IMR-90 (cell line): ENCODE measurements around the gene EYS. TPM values are rescaled to one million over a fixed set of nuclear protein-coding genes. Genes with fewer than 3 reads are reported as not detected.

Experiments
- ATAC-seq: fragments of 200-7000 bp; cut with Tn5 transposase; 2 replicates; pipeline ENCODE4 v1.9.1; 2020; ENCODE audit warnings: low read depth, mild to moderate bottlenecking, moderate library complexity
- BruUV-seq: library from RNA; stranded (reverse); fragments of 400-500 nt; replicated peaks from 2 replicates; lab custom pipeline; 2021; lab: Mats Ljungman, UMichigan
- CTCF ChIA-PET: fragments of 300-600 bp; formaldehyde crosslinking; extraction: SDS; loops from one replicate; lab custom pipeline; 2021; ENCODE audit warnings: antibody characterized with exemption; lab: Yijun Ruan, JAX
- POLR2A ChIA-PET: fragments of 300-600 bp; sonication (Branson Sonifier 250); formaldehyde crosslinking; loops from one replicate; lab custom pipeline; 2022; ENCODE audit warnings: antibody characterized with exemption; ENCODE audit not compliant: unreplicated experiment; lab: Charles Lee
- DNase-seq: peaks from one replicate; pipeline ENCODE4 v3.0.0; 2013
- H2AFZ ChIP-seq: replicated peaks from 2 replicates; pipeline ENCODE3; 2013; ENCODE audit warnings: low read length, mild to moderate bottlenecking; ENCODE audit not compliant: poor library complexity
- H2AK5ac ChIP-seq: 2 replicates; pipeline ENCODE4 v1.6.1; 2013; ENCODE audit warnings: low read depth, low read length, inconsistent platforms
- H2AK9ac ChIP-seq: replicated peaks from 2 replicates; pipeline ENCODE3; 2013; ENCODE audit warnings: mild to moderate bottlenecking, low read depth, low read length, moderate library complexity; ENCODE audit not compliant: poor library complexity
- H2BK120ac ChIP-seq: 2 replicates; pipeline ENCODE4 v1.6.1; 2013; ENCODE audit warnings: low read depth, low read length, inconsistent platforms
- H2BK15ac ChIP-seq: 3 replicates; pipeline ENCODE4 v1.6.1; 2013; ENCODE audit warnings: low read depth, low read length, inconsistent platforms
- H2BK20ac ChIP-seq: 2 replicates; pipeline ENCODE4 v1.6.1; 2013; ENCODE audit warnings: low read depth, mild to moderate bottlenecking, inconsistent platforms, low read length, moderate library complexity
- H2BK5ac ChIP-seq: 2 replicates; pipeline ENCODE4 v1.6.1; 2013; ENCODE audit warnings: mild to moderate bottlenecking, low read depth, low read length, inconsistent platforms; ENCODE audit not compliant: poor library complexity, severe bottlenecking
- H3K14ac ChIP-seq: replicated peaks from 2 replicates; pipeline ENCODE4 v1.6.1; 2013; ENCODE audit warnings: low read depth, low read length, inconsistent platforms
- H3K18ac ChIP-seq: 2 replicates; pipeline ENCODE4 v1.6.1; 2013; ENCODE audit warnings: low read depth, low read length, control low read depth
- H3K23ac ChIP-seq: 2 replicates; pipeline ENCODE4 v1.6.1; 2013; ENCODE audit warnings: low read depth, low read length, inconsistent platforms
- H3K27ac ChIP-seq: 2 replicates; pipeline ENCODE4 v1.5.1; 2013; ENCODE audit warnings: mild to moderate bottlenecking, control low read depth, low read length; ENCODE audit not compliant: insufficient read depth
- H3K27me3 ChIP-seq: 2 replicates; pipeline ENCODE4 v1.6.1; 2013; ENCODE audit warnings: low read length; ENCODE audit not compliant: control insufficient read depth, insufficient read depth
- H3K36me3 ChIP-seq: 2 replicates; pipeline ENCODE4 v1.6.1; 2013; ENCODE audit warnings: low read length, mixed read lengths; ENCODE audit not compliant: control insufficient read depth, insufficient read depth
- H3K4ac ChIP-seq: 2 replicates; pipeline ENCODE4 v1.6.1; 2013; ENCODE audit warnings: low read depth, low read length, inconsistent platforms
- H3K4me1 ChIP-seq: 2 replicates; pipeline ENCODE4 v1.6.1; 2013; ENCODE audit warnings: low read length, mixed read lengths; ENCODE audit not compliant: control insufficient read depth, insufficient read depth
- H3K4me2 ChIP-seq: 2 replicates; pipeline ENCODE4 v1.6.1; 2013; ENCODE audit warnings: low read depth, mild to moderate bottlenecking, control low read depth, low read length, moderate library complexity
- H3K4me3 ChIP-seq: 2 replicates; pipeline ENCODE4 v1.5.1; 2013; ENCODE audit warnings: low read depth, mild to moderate bottlenecking, control low read depth, low read length, moderate library complexity; ENCODE audit not compliant: insufficient read depth
- H3K56ac ChIP-seq: 2 replicates; pipeline ENCODE4 v1.6.1; 2013; ENCODE audit warnings: low read length, inconsistent platforms; ENCODE audit not compliant: insufficient read depth; ENCODE audit errors: extremely low read depth
- H3K79me1 ChIP-seq, 2 experiments: 2 replicates each; pipeline ENCODE4 v1.6.1; 2013; ENCODE audit warnings: low read length in 2 of 2, inconsistent platforms in 1 of 2, low read depth in 1 of 2
- H3K9ac ChIP-seq: 2 replicates; pipeline ENCODE4 v1.6.1; 2013; ENCODE audit warnings: low read depth, low read length, control low read depth
- H3K9me1 ChIP-seq: 2 replicates; pipeline ENCODE4 v1.6.1; 2013; ENCODE audit warnings: low read length, inconsistent platforms; ENCODE audit not compliant: insufficient read depth
- H3K9me3 ChIP-seq: 2 replicates; pipeline ENCODE4 v1.6.1; 2013; ENCODE audit warnings: low read length; ENCODE audit not compliant: control insufficient read depth, insufficient read depth
- H4K20me1 ChIP-seq: 2 replicates; pipeline ENCODE4 v1.6.1; 2013; ENCODE audit warnings: low read length, inconsistent platforms; ENCODE audit not compliant: insufficient read depth
- H4K5ac ChIP-seq: 2 replicates; pipeline ENCODE4 v1.6.1; 2013; ENCODE audit warnings: mild to moderate bottlenecking, low read depth, low read length, control low read depth
- H4K8ac ChIP-seq, 2 experiments: 2 replicates each; pipeline ENCODE4 v1.6.1; 2013; ENCODE audit warnings: low read depth in 2 of 2, low read length in 2 of 2, control low read depth in 1 of 2, inconsistent platforms in 1 of 2
- H4K91ac ChIP-seq: 2 replicates; pipeline ENCODE4 v1.6.1; 2013; ENCODE audit warnings: low read depth, low read length, inconsistent platforms; ENCODE audit not compliant: insufficient read depth
- BHLHE40 ChIP-seq: fragments of 150-350 bp; IDR thresholded peaks from 2 replicates; pipeline ENCODE4 v1.6.1; 2016; ENCODE audit warnings: mild to moderate bottlenecking, low read depth, low read length
- CHD1 ChIP-seq: IDR thresholded peaks from 2 replicates; pipeline ENCODE4 v1.6.1; 2012; ENCODE audit warnings: low read depth, low read length, improper control_type of control experiment
- NFE2L2 ChIP-seq: fragments of 150-350 bp; IDR thresholded peaks from 2 replicates; pipeline ENCODE4 v1.6.1; 2016; ENCODE audit warnings: low read depth, mild to moderate bottlenecking, low read length
- SMC3 ChIP-seq: fragments of 150-350 bp; IDR thresholded peaks from 2 replicates; pipeline ENCODE4 v1.6.1; 2016; ENCODE audit warnings: low read depth, mild to moderate bottlenecking, antibody characterized with exemption, low read length, moderate library complexity
- WGBS, 2 experiments: methylation state at CpG; one replicate each; pipeline versions ENCODE4 v1.1.5 to v1.1.7; 2013; ENCODE audit warnings: missing lambda C conversion rate in 2 of 2; ENCODE audit not compliant: insufficient read length in 1 of 2; ENCODE audit errors: extremely low coverage in 2 of 2; 5-methylcytosine and 5-hydroxymethylcytosine counted together
- dilution Hi-C: fragments of 300-500 bp; cut with HindIII; formaldehyde crosslinking; loops from one replicate; pipeline ENCODE4 v1.14.3; 2018; ENCODE audit warnings: low sequenced_read_pairs; ENCODE audit not compliant: unreplicated experiment
- in situ Hi-C: fragments of 300-500 bp; cut with MboI; formaldehyde crosslinking; loops from 3 replicates; pipeline ENCODE4 v1.14.3; 2019; ENCODE audit warnings: low sequenced_read_pairs, inconsistent platforms, mixed read lengths
- intact Hi-C: fragments of 100-400 bp; cut with micrococcal nuclease; formaldehyde crosslinking; loops from 2 replicates; pipeline ENCODE4 v1.10.0; 2022
- polyA plus RNA-seq, 3 experiments: library from polyadenylated mRNA; depleted of rRNA; stranded (reverse); fragments of >200 nt; gene quantifications; 2 replicates each; pipeline ENCODE4 v1.2.3, GENCODE V29; 2012; ENCODE audit warnings: low replicate concordance in 1 of 3
- total RNA-seq: library from RNA; depleted of rRNA; stranded (reverse); fragments of >200 nt; gene quantifications from 2 replicates; pipeline ENCODE4 v1.2.3, GENCODE V29; 2012

Gene EYS
- total and polyA plus RNA-seq, 2 of the 4 experiments (the other 2 are of a cell fraction) = under 0.01 TPM; not detected in 1

DNA sequence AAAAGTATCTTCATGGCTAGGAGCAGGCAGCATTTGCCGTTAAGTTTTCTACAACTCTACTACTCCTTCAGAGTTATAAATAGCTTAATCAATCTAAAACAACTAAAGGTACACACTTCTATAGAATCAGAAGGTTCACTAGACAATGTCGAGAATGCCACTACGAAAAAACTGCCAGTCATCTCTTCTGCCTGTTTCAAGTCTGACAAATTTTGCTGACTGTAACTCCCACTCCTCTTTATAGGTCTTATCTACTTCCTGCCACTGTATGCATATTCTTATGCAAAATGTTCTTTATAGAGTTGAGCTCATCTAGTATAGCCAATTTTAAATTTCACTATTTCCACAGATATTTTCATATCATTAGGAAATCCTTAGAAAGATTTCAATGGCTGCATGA is 160.1 kb downstream of the EYS start:
- Histone ChIP-seq H3K9ac (no peak overlapping the region), H3K4me1 (no peaks in the 10 kb centered on the region), H3K27ac (no peak overlapping the region), H4K20me1 (no peaks in the 10 kb centered on the region), H2AK5ac (no peak overlapping the region), H2BK20ac (no peak overlapping the region), H2BK120ac (no peak overlapping the region), H2AFZ (no peak overlapping the region), H3K9me3 (no peaks in the 10 kb centered on the region), H2BK5ac (no peak overlapping the region), H3K4ac (no peak overlapping the region), H4K91ac (no peak overlapping the region), H3K4me2 (no peak overlapping the region), H3K23ac (no peak overlapping the region), H4K8ac (no peak overlapping the region), H3K14ac (no peak overlapping the region), H2BK15ac (no peak overlapping the region), H3K9me1 (no peaks in the 10 kb centered on the region), H2AK9ac (no peak overlapping the region), H3K79me1 (no peaks in the 10 kb centered on the region), H3K27me3 (no peaks in the 10 kb centered on the region), H3K36me3 (no peaks in the 10 kb centered on the region), H4K5ac (no peak overlapping the region), H3K4me3 (no peak overlapping the region), H3K18ac (no peak overlapping the region), H3K56ac (no peak overlapping the region)
- no TSS peak for BruUV-seq
- intact Hi-C loops (no loop called here), dilution Hi-C loops (no loop called here), in situ Hi-C loops (no loop called here)
- POLR2A ChIA-PET = no interaction called here
- ATAC-seq (no peak), DNase-seq (no peak)
- 0 out of 2 replicates have a peak, but pooled peaks have one; percentile 18 for TF ChIP-seq NFE2L2
- no peak for TF ChIP-seq BHLHE40
- TF ChIP-seq SMC3 = no peak
- no peak for TF ChIP-seq CHD1
- CTCF ChIA-PET = no interaction called here
- WGBS, 2 experiments = 100% methylated on average over 1 of the region's 3 CpGs; no CpG with 5 or more reads in 1 of the 2 experiments
